ENCODE measurements around the gene MYMX.

DNA sequence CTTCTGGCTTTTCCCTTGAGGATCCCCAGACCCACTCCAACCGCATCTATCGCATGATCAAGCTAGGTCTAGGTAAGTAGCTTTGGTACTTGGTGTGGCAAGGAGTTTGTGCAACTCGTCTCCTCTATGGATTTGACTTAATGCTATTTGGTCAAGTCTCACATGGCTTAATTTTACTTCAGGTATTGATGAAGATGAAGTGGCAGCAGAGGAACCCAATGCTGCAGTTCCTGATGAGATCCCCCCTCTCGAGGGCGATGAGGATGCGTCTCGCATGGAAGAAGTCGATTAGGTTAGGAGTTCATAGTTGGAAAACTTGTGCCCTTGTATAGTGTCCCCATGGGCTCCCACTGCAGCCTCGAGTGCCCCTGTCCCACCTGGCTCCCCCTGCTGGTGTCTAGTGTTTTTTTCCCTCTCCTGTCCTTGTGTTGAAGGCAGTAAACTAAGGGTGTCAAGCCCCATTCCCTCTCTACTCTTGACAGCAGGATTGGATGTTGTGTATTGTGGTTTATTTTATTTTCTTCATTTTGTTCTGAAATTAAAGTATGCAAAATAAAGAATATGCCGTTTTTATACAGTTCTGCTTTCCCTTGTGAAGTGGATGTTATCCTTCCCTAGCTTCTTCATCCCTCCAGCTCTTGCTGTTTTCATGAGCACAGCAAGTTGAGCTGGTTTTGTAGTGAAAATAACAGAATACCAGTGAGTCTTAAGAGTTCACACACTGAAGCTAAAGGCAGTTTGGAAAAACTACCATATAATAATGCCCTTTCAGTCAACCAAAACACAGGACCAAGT is 36.8 kb downstream of the MYMX start:
- TF ChIP-seq, protein P1, sequence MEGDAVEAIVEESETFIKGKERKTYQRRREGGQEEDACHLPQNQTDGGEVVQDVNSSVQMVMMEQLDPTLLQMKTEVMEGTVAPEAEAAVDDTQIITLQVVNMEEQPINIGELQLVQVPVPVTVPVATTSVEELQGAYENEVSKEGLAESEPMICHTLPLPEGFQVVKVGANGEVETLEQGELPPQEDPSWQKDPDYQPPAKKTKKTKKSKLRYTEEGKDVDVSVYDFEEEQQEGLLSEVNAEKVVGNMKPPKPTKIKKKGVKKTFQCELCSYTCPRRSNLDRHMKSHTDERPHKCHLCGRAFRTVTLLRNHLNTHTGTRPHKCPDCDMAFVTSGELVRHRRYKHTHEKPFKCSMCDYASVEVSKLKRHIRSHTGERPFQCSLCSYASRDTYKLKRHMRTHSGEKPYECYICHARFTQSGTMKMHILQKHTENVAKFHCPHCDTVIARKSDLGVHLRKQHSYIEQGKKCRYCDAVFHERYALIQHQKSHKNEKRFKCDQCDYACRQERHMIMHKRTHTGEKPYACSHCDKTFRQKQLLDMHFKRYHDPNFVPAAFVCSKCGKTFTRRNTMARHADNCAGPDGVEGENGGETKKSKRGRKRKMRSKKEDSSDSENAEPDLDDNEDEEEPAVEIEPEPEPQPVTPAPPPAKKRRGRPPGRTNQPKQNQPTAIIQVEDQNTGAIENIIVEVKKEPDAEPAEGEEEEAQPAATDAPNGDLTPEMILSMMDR (IDR thresholded peaks at IDR 0.05; ENCODE audit: insufficient read depth, low read depth, low read length) = peak; percentile 21
- TF ChIP-seq EZH2 (IDR thresholded peaks at IDR 0.05; ENCODE audit: insufficient read depth, low read length) = no peak
